HCT116 (cell line): Measurements from ENCODE around the gene NEMP2. TPM values are rescaled to one million over a fixed set of nuclear protein-coding genes. Genes with fewer than 3 reads are reported as not detected.

Experiments
- ATAC-seq: fragments of 200-7000 bp; cut with Tn5 transposase; 2 replicates; pipeline ENCODE4 v1.9.1; 2020; ENCODE audit warnings: mild to moderate bottlenecking, moderate library complexity
- BruUV-seq: library from RNA; stranded (reverse); fragments of 400-500 nt; replicated peaks from 2 replicates; lab custom pipeline; 2021; lab: Mats Ljungman, UMichigan
- CTCF ChIA-PET: fragments of 300-600 bp; sonication (Branson Sonifier 250); formaldehyde crosslinking; loops from one replicate; lab custom pipeline; 2021; ENCODE audit warnings: antibody characterized with exemption; lab: Charles Lee
- POLR2A ChIA-PET: fragments of 300-600, 350-600 bp; sonication (Branson Sonifier 250); formaldehyde crosslinking; loops from one replicate; lab custom pipeline; 2021; ENCODE audit warnings: antibody characterized with exemption; lab: Charles Lee
- RAD21 ChIA-PET, 2 experiments: fragments of 300-600 bp; sonication (Branson Sonifier 250); formaldehyde crosslinking; loops; one replicate each; lab custom pipeline; 2023; ENCODE audit warnings: low total read pairs in 2 of 2; ENCODE audit not compliant: uncharacterized antibody in 2 of 2, unreplicated experiment in 2 of 2, low non-redundant PET in 1 of 2; lab: Charles Lee
- DNase-seq: peaks from one replicate; pipeline ENCODE4 v3.0.0-alpha.2; 2010; ENCODE audit warnings: low read depth, low spot score
- H2AFZ ChIP-seq: fragments of 200-600 bp; shearing (Covaris generic), sonication (generic); 2 replicates; pipeline ENCODE4 v1.6.1; 2017; ENCODE audit warnings: low read depth, mixed run types, mixed read lengths, antibody characterized with exemption, low read length; ENCODE audit not compliant: poor library complexity, severe bottlenecking
- H3K27ac ChIP-seq: 2 replicates; pipeline ENCODE4 v1.5.1; 2012; ENCODE audit warnings: low read depth, low read length
- H3K27me3 ChIP-seq: fragments of 200-600 bp; sonication (generic); 2 replicates; pipeline ENCODE4 v1.6.1; 2016; ENCODE audit warnings: mixed run types, low read length, mixed read lengths; ENCODE audit not compliant: insufficient read depth
- H3K36me3 ChIP-seq, 2 experiments: fragments of 200-500 bp in 1 of 2; fragments of 200-600 bp in 1 of 2; sonication (Bioruptor generic) in 1 of 2; sonication (generic) in 1 of 2; 2 replicates each; pipeline versions ENCODE4 v1.5.1 to v1.6.1; 2014 to 2016; ENCODE audit warnings: low read length in 2 of 2, inconsistent platforms in 1 of 2, mixed read lengths in 1 of 2, mixed run types in 1 of 2; ENCODE audit not compliant: insufficient read depth in 2 of 2, control insufficient read depth in 1 of 2
- H3K4me1 ChIP-seq, 2 experiments: fragments of 200-600 bp in 1 of 2; sonication (generic) in 1 of 2; 2 replicates each; pipeline versions ENCODE4 v1.5.1 to v1.6.1; 2012 to 2017; ENCODE audit warnings: low read length in 2 of 2, inconsistent platforms in 1 of 2, mild to moderate bottlenecking in 1 of 2, mixed read lengths in 1 of 2, mixed run types in 1 of 2, moderate library complexity in 1 of 2; ENCODE audit not compliant: insufficient read depth in 2 of 2, control insufficient read depth in 1 of 2
- H3K4me2 ChIP-seq: fragments of 200-600 bp; sonication (generic); 2 replicates; pipeline ENCODE4 v1.6.1; 2017; ENCODE audit warnings: mixed run types, low read length, mixed read lengths
- H3K4me3 ChIP-seq, 2 experiments: fragments of 200-600 bp in 1 of 2; sonication (generic) in 1 of 2; replicated peaks in 1 of 2; 2 replicates each; pipeline ENCODE4 v1.5.1; 2011 to 2016; ENCODE audit warnings: low read length in 2 of 2, control low read depth in 1 of 2, low read depth in 1 of 2, mild to moderate bottlenecking in 1 of 2, mixed read lengths in 1 of 2, mixed run types in 1 of 2
- H3K79me2 ChIP-seq: fragments of 200-600 bp; sonication (generic); 2 replicates; pipeline ENCODE4 v1.6.1; 2017; ENCODE audit warnings: mild to moderate bottlenecking, mixed run types, low read length, moderate library complexity, mixed read lengths; ENCODE audit not compliant: insufficient read depth
- H3K9ac ChIP-seq: fragments of 200-600 bp; sonication (generic); 2 replicates; pipeline ENCODE4 v1.6.1; 2016; ENCODE audit warnings: low read length, mixed read lengths
- H3K9me2 ChIP-seq: fragments of 200-600 bp; sonication (generic), shearing (Covaris generic); 2 replicates; pipeline ENCODE4 v1.6.1; 2017; ENCODE audit warnings: mixed run types, mild to moderate bottlenecking, moderate library complexity; ENCODE audit not compliant: insufficient read depth
- H3K9me3 ChIP-seq, 2 experiments: fragments of 200-500 bp in 1 of 2; fragments of 200-600 bp in 1 of 2; sonication (Bioruptor generic) in 1 of 2; sonication (generic) in 1 of 2; 2 replicates each; pipeline ENCODE4 v1.6.1; 2014 to 2017; ENCODE audit warnings: low read length in 2 of 2, mixed read lengths in 2 of 2, inconsistent platforms in 1 of 2, low read depth in 1 of 2, mild to moderate bottlenecking in 1 of 2, mixed run types in 1 of 2, moderate library complexity in 1 of 2; ENCODE audit not compliant: control insufficient read depth in 1 of 2, insufficient read depth in 1 of 2
- H4K20me1 ChIP-seq: fragments of 200-600 bp; sonication (generic), shearing (Covaris generic); 2 replicates; pipeline ENCODE4 v1.6.1; 2017; ENCODE audit warnings: mixed run types, mild to moderate bottlenecking, moderate library complexity; ENCODE audit not compliant: insufficient read depth
- CBX3 ChIP-seq: IDR thresholded peaks from 2 replicates; pipeline ENCODE4 v1.6.1; 2012; ENCODE audit warnings: low read depth
- CEBPB ChIP-seq: IDR thresholded peaks from 2 replicates; pipeline ENCODE4 v1.6.1; 2012; ENCODE audit warnings: low read depth
- CTCF ChIP-seq, 3 experiments: fragments of 200-600 bp in 1 of 3; sonication (generic) in 1 of 3; IDR thresholded peaks in 2 of 3; conservative IDR thresholded peaks in 1 of 3; 2 replicates each; pipeline ENCODE4 v1.5.1; 2012 to 2017; ENCODE audit warnings: low read depth in 2 of 3, low read length in 2 of 3, antibody characterized with exemption in 1 of 3, borderline replicate concordance in 1 of 3, control low read depth in 1 of 3, mild to moderate bottlenecking in 1 of 3, mixed read lengths in 1 of 3, mixed run types in 1 of 3, moderate library complexity in 1 of 3; ENCODE audit not compliant: insufficient read depth in 1 of 3
- EZH2 ChIP-seq: fragments of 200-600 bp; sonication (generic); IDR thresholded peaks from 2 replicates; pipeline ENCODE4 v1.6.1; 2017; ENCODE audit warnings: antibody characterized with exemption, mixed run types
- EZH2phosphoT487 ChIP-seq: fragments of 200-600 bp; IDR thresholded peaks from 2 replicates; pipeline ENCODE4 v1.6.1; 2018; ENCODE audit warnings: antibody characterized with exemption, borderline replicate concordance
- POLR2AphosphoS5 ChIP-seq: IDR thresholded peaks from 2 replicates; pipeline ENCODE4 v1.6.1; 2011; ENCODE audit warnings: mild to moderate bottlenecking, low read depth, low read length, moderate library complexity
- RAD21 ChIP-seq: IDR thresholded peaks from 2 replicates; pipeline ENCODE4 v1.6.1; 2012; ENCODE audit warnings: low read depth, mild to moderate bottlenecking
- REST ChIP-seq: IDR thresholded peaks from 2 replicates; pipeline ENCODE4 v1.6.1; 2012; ENCODE audit warnings: low read depth
- SRF ChIP-seq: IDR thresholded peaks from 2 replicates; pipeline ENCODE4 v1.6.1; 2012; ENCODE audit warnings: low read depth
- YY1 ChIP-seq: IDR thresholded peaks from 2 replicates; pipeline ENCODE4 v1.6.1; 2011; ENCODE audit warnings: low read length, low read depth, moderate library complexity, mild to moderate bottlenecking; ENCODE audit not compliant: insufficient replicate concordance; ENCODE audit errors: extremely low read depth
- ZBTB33 ChIP-seq: IDR thresholded peaks from 2 replicates; pipeline ENCODE4 v1.6.1; 2011; ENCODE audit warnings: mild to moderate bottlenecking, low read length, moderate library complexity; ENCODE audit not compliant: insufficient replicate concordance; ENCODE audit errors: extremely low read depth
- ZFX ChIP-seq: fragments of 450-650 bp; IDR thresholded peaks from 2 replicates; pipeline ENCODE4 v1.6.1; 2017
- ZNF274 ChIP-seq: fragments of 200-500 bp; sonication (Bioruptor generic); IDR thresholded peaks from 2 replicates; pipeline ENCODE4 v1.6.1; 2014; ENCODE audit warnings: mild to moderate bottlenecking, low read depth, low read length, inconsistent platforms
- intact Hi-C: fragments of 100-400 bp; cut with micrococcal nuclease; formaldehyde crosslinking; loops from 2 replicates; pipeline ENCODE4 v1.10.0; 2022
- total RNA-seq: library from RNA; stranded (reverse); gene quantifications from one replicate; pipeline ENCODE4 v1.2.1, GENCODE V29; 2021; ENCODE audit not compliant: unreplicated experiment

Gene NEMP2
- total RNA-seq, 1 experiment from 2014 or later: 8.6 TPM

- BruUV-seq: no TSS peak
- H3K9me3 ChIP-seq: no peaks in the 10 kb centered on the region
- no peak overlapping the region for H3K4me2 ChIP-seq
- ChIA-PET CTCF (no interaction called here), RAD21 (no interaction called here), POLR2A (no interaction called here)
- no peak overlapping the region for H2AFZ ChIP-seq
- H3K4me1 ChIP-seq: peaks cover 0 to 6% of the 10 kb centered on the region in 2 experiments; a peak in 1 of 4 replicates
- H4K20me1 ChIP-seq: no peaks in the 10 kb centered on the region
- no peak for ATAC-seq
- no peak overlapping the region for H3K9ac ChIP-seq
- no peaks in the 10 kb centered on the region for H3K27me3 ChIP-seq
- intact Hi-C loops: no loop called here
- H3K79me2 ChIP-seq: no peaks in the 10 kb centered on the region
- H3K9me2 ChIP-seq: no peaks in the 10 kb centered on the region
- H3K4me3 ChIP-seq: no peak overlapping the region
- no peak overlapping the region for H3K27ac ChIP-seq
- H3K36me3 ChIP-seq: no peaks in the 10 kb centered on the region
- TF ChIP-seq CEBPB (no peak), POLR2AphosphoS5 (no peak), EZH2phosphoT487 (no peak), CBX3 (no peak), REST (no peak), ZFX (no peak), YY1 (no peak), CTCF (IDR thresholded peaks at IDR 0.05 in 2 of 3, conservative IDR thresholded peaks at IDR 0.05 in 1 of 3; ENCODE audit: borderline replicate concordance in 1 of 3, insufficient read depth in 1 of 3, low read depth in 2 of 3, low read length in 2 of 3) (no peak), ZBTB33 (no peak), EZH2 (no peak), SRF (no peak), RAD21 (no peak), ZNF274 (no peak)
- TF ChIP-seq, all 23 proteins: peak for 0
- no peak for DNase-seq
These were observed 15.6 kb upstream of the NEMP2 start for GRCh38 chr2:190550137-190550536.
